HepG2 (cell line): Measurements from ENCODE around the gene MOK. TPM values are rescaled to one million over a fixed set of nuclear protein-coding genes. Genes with fewer than 3 reads are reported as not detected.

Source experiments
- CAMTA2 ChIP-seq: sonication (generic); formaldehyde crosslinking; IDR thresholded peaks from 2 replicates; pipeline ENCODE4 v1.4.0; 2020; ENCODE audit warnings: mild to moderate bottlenecking, missing genetic modification reagents, borderline replicate concordance
- CHD4 ChIP-seq: fragments of 200-600 bp; sonication (generic); IDR thresholded peaks from 2 replicates; pipeline ENCODE4 v1.7.0; 2017; ENCODE audit warnings: mild to moderate bottlenecking, low read length, borderline replicate concordance
- DNMT3B ChIP-seq: conservative IDR thresholded peaks from 2 replicates; pipeline ENCODE4 v1.6.1; 2016; ENCODE audit warnings: missing biosample characterization, control low read depth
- ELF3 ChIP-seq: IDR thresholded peaks from 2 replicates; pipeline ENCODE4 v1.6.1; 2016; ENCODE audit warnings: missing genetic modification reagents, missing compliant biosample characterization
- ETS1 ChIP-seq: sonication (generic); formaldehyde crosslinking; IDR thresholded peaks from 2 replicates; pipeline ENCODE4 v1.4.0; 2020; ENCODE audit warnings: missing genetic modification reagents
- FOSL2 ChIP-seq: sonication (generic); formaldehyde crosslinking; IDR thresholded peaks from 2 replicates; pipeline ENCODE4 v1.4.0; 2020; ENCODE audit warnings: missing genetic modification reagents
- GTF3A ChIP-seq: sonication (generic); formaldehyde crosslinking; conservative IDR thresholded peaks from 2 replicates; pipeline ENCODE4 v1.4.0; 2020; ENCODE audit warnings: mild to moderate bottlenecking, missing genetic modification reagents
- HNRNPH1 ChIP-seq: fragments of 200-400 bp; formaldehyde crosslinking; optimal IDR thresholded peaks from 2 replicates; pipeline ENCODE3; 2017; ENCODE audit warnings: mild to moderate bottlenecking, low read depth, low read length
- MAFG ChIP-seq: sonication (generic); formaldehyde crosslinking; IDR thresholded peaks from 2 replicates; pipeline ENCODE4 v1.5.1; 2020; ENCODE audit warnings: mild to moderate bottlenecking, missing genetic modification reagents
- MAZ ChIP-seq, 2 experiments: sonication (generic) in 1 of 2; formaldehyde crosslinking in 1 of 2; IDR thresholded peaks; 2 replicates each; pipeline versions ENCODE4 v1.5.0 to v1.6.1; 2012 to 2020; ENCODE audit warnings: low read depth in 2 of 2, mild to moderate bottlenecking in 2 of 2, borderline replicate concordance in 1 of 2, improper control_type of control experiment in 1 of 2, low read length in 1 of 2, missing genetic modification reagents in 1 of 2, moderate library complexity in 1 of 2
- MLLT10 ChIP-seq: sonication (generic); formaldehyde crosslinking; IDR thresholded peaks from 2 replicates; pipeline ENCODE4 v1.4.0; 2020; ENCODE audit warnings: missing genetic modification reagents
- SALL1 ChIP-seq: sonication (generic); formaldehyde crosslinking; IDR thresholded peaks from 2 replicates; pipeline ENCODE4 v1.8.0; 2022; ENCODE audit warnings: mild to moderate bottlenecking, missing genetic modification reagents
- ZBTB26 ChIP-seq: IDR thresholded peaks from 2 replicates; pipeline ENCODE4 v1.6.1; 2016; ENCODE audit warnings: missing compliant biosample characterization, missing genetic modification reagents, borderline replicate concordance
- ZHX1 ChIP-seq: sonication (generic); formaldehyde crosslinking; IDR thresholded peaks from 2 replicates; pipeline ENCODE4 v1.8.1; 2022; ENCODE audit warnings: low read depth, mild to moderate bottlenecking, missing genetic modification reagents
- ZNF282 ChIP-seq: fragments of 450-650 bp; IDR thresholded peaks from 2 replicates; pipeline ENCODE4 v1.6.1; 2018; ENCODE audit not compliant: partially characterized antibody
- ZNF44 ChIP-seq: sonication (generic); formaldehyde crosslinking; IDR thresholded peaks from 2 replicates; pipeline ENCODE4 v1.5.1; 2020; ENCODE audit warnings: mild to moderate bottlenecking, missing genetic modification reagents
- ZNF616 ChIP-seq: sonication (generic); formaldehyde crosslinking; IDR thresholded peaks from 2 replicates; pipeline ENCODE4 v1.5.0; 2020; ENCODE audit warnings: low read depth, mild to moderate bottlenecking, missing genetic modification reagents
- ZNF781 ChIP-seq: sonication (generic); formaldehyde crosslinking; IDR thresholded peaks from 2 replicates; pipeline ENCODE4 v1.5.1; 2020; ENCODE audit warnings: borderline replicate concordance, mild to moderate bottlenecking, missing genetic modification reagents; ENCODE audit errors: not compliant biosample characterization
- polyA plus RNA-seq, 8 experiments: library from polyadenylated mRNA; depleted of rRNA in 3 of 8; stranded (reverse) in 7 of 8; unstranded in 1 of 8; fragments of >200 nt; fragmentation: Illumina TruSeq in 4 of 8; extraction: Trizol in 4 of 8; gene quantifications; 2 replicates each; pipeline versions ENCODE4 v1.2.1 to v1.2.3, GENCODE V29; 2011 to 2016; ENCODE audit warnings: low read depth in 4 of 8, missing spikeins in 1 of 8, mixed read lengths in 1 of 8; ENCODE audit not compliant: insufficient read depth in 1 of 8
- total RNA-seq, 5 experiments: library from RNA; depleted of rRNA; stranded (reverse); fragments of >200 nt; fragmentation: Illumina TruSeq; extraction: Trizol; gene quantifications; 2 replicates each; pipeline ENCODE4 v1.2.3, GENCODE V29; 2016; ENCODE audit warnings: low read depth in 1 of 5

MOK gene
- total and polyA plus RNA-seq, 2 of the 13 experiments (the other 11 are each of a cell fraction or from before 2014, with no cell fraction given) = 15.3 to 16.9 TPM

DNA sequence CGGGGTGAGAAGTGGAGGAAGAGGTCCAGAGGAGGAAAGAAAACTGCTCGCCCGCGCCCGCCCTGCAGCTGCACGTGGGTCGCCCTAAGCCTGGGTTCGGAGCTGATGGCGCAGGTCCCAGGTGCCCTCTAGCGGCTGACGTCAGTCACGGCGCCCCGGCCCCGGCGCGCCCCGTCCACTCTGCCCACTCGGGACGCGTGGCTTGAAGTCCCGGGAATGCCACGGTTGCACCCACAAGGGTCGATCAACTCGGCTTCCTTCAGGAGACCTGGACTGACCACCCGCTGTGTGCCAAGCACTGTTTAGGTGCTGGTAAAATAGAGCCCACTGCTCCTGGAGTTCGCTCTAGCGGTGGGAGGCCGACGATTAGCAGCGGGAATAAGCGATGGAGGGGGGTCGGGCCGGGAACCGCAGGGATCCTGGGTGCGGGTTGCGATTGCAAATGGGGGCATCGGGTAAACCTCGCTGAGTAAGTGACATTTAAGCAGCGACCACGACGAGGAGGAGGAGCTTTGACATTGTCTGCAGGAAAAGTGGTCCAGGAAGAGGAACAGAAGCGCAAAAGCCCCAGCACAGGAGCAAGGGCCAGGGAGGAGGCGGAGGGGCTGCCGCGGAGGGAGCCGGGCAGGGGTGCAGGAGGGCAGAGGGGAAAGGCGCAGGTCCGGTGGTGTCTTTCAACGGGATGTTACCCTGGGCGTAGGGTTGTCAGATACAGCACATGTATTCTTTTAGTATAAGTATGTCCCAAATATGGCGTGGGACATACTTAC lies 9.5 kb upstream of the MOK start (continued):
- TF ChIP-seq ETS1 (no peak), ZNF781 (CRISPR knock-in tag) (peak; percentile 78), ELF3 (CRISPR knock-in tag) (peak; percentile 84), MAFG (CRISPR knock-in tag) (no peak), FOSL2 (CRISPR knock-in tag) (peak; percentile 14; the same call in 1 of the 2 replicates), ZNF44 (0 out of 2 replicates have a peak, but pooled peaks have one; percentile 37), ZHX1 (no peak), ZNF616 (peak; percentile 45; the same call in 1 of the 2 replicates), MAZ (IDR thresholded peaks at IDR 0.05; ENCODE audit: borderline replicate concordance, low read depth, low read length) (no peak), MAZ (CRISPR knock-in tag; IDR thresholded peaks at IDR 0.05; ENCODE audit: low read depth) (peak; percentile 79), DNMT3B (CRISPR knock-in tag) (no peak; the same call in 1 of the 2 replicates), CAMTA2 (peak; percentile 94; the same call in 1 of the 2 replicates), CHD4 (no peak), ZBTB26 (peak; percentile 63; the same call in 1 of the 2 replicates), HNRNPH1 (no peak), GTF3A (CRISPR knock-in tag) (0 out of 2 replicates have a peak, but pooled peaks have one; percentile 19), ZNF282 (no peak), SALL1 (CRISPR knock-in tag) (peak; percentile 63; the same call in 1 of the 2 replicates), MLLT10 (CRISPR knock-in tag) (no peak)
